HepG2 (cell line): ENCODE data around the gene PISD. TPM values are rescaled to one million over a fixed set of nuclear protein-coding genes. Genes with fewer than 3 reads are reported as not detected.

Experiments used
- DMAP1 ChIP-seq: IDR thresholded peaks from 2 replicates; pipeline ENCODE4 v1.6.1; 2016
- DMTF1 ChIP-seq: sonication (generic); formaldehyde crosslinking; IDR thresholded peaks from 2 replicates; pipeline ENCODE4 v1.4.0; 2020; ENCODE audit warnings: mild to moderate bottlenecking, missing genetic modification reagents
- FOXA3 ChIP-seq: IDR thresholded peaks from 2 replicates; pipeline ENCODE4 v1.6.1; 2016; ENCODE audit warnings: missing genetic modification reagents, missing compliant biosample characterization
- GATAD2A ChIP-seq: IDR thresholded peaks from 2 replicates; pipeline ENCODE4 v1.6.1; 2016
- HDAC2 ChIP-seq: sonication (generic); formaldehyde crosslinking; IDR thresholded peaks from 2 replicates; pipeline ENCODE4 v1.4.0; 2020; ENCODE audit warnings: missing genetic modification reagents
- IKZF4 ChIP-seq: sonication (generic); formaldehyde crosslinking; IDR thresholded peaks from 2 replicates; pipeline ENCODE4 v1.5.1; 2020; ENCODE audit warnings: borderline replicate concordance, mild to moderate bottlenecking, low read depth, missing genetic modification reagents; ENCODE audit errors: not compliant biosample characterization
- KIAA2018 ChIP-seq: sonication (generic); formaldehyde crosslinking; IDR thresholded peaks from 2 replicates; pipeline ENCODE4 v1.5.0; 2020; ENCODE audit warnings: mild to moderate bottlenecking, missing genetic modification reagents, borderline replicate concordance
- NONO ChIP-seq, 2 experiments: fragments of 450-650 bp in 1 of 2; sonication (generic) in 1 of 2; formaldehyde crosslinking in 1 of 2; IDR thresholded peaks in 1 of 2; conservative IDR thresholded peaks in 1 of 2; 2 replicates each; pipeline versions ENCODE4 v1.6.1 to v1.8.0; 2017 to 2022; ENCODE audit warnings: mild to moderate bottlenecking in 1 of 2, missing genetic modification reagents in 1 of 2, moderate library complexity in 1 of 2
- SKIL ChIP-seq: sonication (generic); formaldehyde crosslinking; IDR thresholded peaks from 2 replicates; pipeline ENCODE4 v1.8.0; 2022; ENCODE audit warnings: missing genetic modification reagents, mild to moderate bottlenecking, moderate library complexity, borderline replicate concordance
- TBX2 ChIP-seq: sonication (generic); formaldehyde crosslinking; IDR thresholded peaks from 2 replicates; pipeline ENCODE4 v1.5.0; 2020; ENCODE audit warnings: missing genetic modification reagents, mild to moderate bottlenecking, borderline replicate concordance
- THAP7 ChIP-seq: sonication (generic); formaldehyde crosslinking; IDR thresholded peaks from 2 replicates; pipeline ENCODE4 v1.8.1; 2023; ENCODE audit warnings: mild to moderate bottlenecking, missing genetic modification reagents
- YY1 ChIP-seq: IDR thresholded peaks from 2 replicates; pipeline ENCODE4 v1.6.1; 2011; ENCODE audit warnings: low read length, low read depth, moderate library complexity, mild to moderate bottlenecking; ENCODE audit not compliant: insufficient read depth, insufficient replicate concordance
- ZNF232 ChIP-seq: sonication (generic); formaldehyde crosslinking; IDR thresholded peaks from 2 replicates; pipeline ENCODE4 v1.4.0; 2020; ENCODE audit warnings: missing genetic modification reagents, borderline replicate concordance
- polyA plus RNA-seq, 8 experiments: library from polyadenylated mRNA; depleted of rRNA in 3 of 8; stranded (reverse) in 7 of 8; unstranded in 1 of 8; fragments of >200 nt; fragmentation: Illumina TruSeq in 4 of 8; extraction: Trizol in 4 of 8; gene quantifications; 2 replicates each; pipeline versions ENCODE4 v1.2.1 to v1.2.3, GENCODE V29; 2011 to 2016; ENCODE audit warnings: low read depth in 4 of 8, missing spikeins in 1 of 8, mixed read lengths in 1 of 8; ENCODE audit not compliant: insufficient read depth in 1 of 8
- total RNA-seq, 5 experiments: library from RNA; depleted of rRNA; stranded (reverse); fragments of >200 nt; fragmentation: Illumina TruSeq; extraction: Trizol; gene quantifications; 2 replicates each; pipeline ENCODE4 v1.2.3, GENCODE V29; 2016; ENCODE audit warnings: low read depth in 1 of 5

Gene PISD
- total and polyA plus RNA-seq, 2 of the 13 experiments (the other 11 are each of a cell fraction or from before 2014, with no cell fraction given), result 30.1 to 47.7 TPM

- TF ChIP-seq KIAA2018 (CRISPR knock-in tag), result no peak
- TF ChIP-seq TBX2 (CRISPR knock-in tag), result peak; percentile 60; the same call in 1 of the 2 replicates
- peak; percentile 98 for TF ChIP-seq YY1
- TF ChIP-seq THAP7 (CRISPR knock-in tag), result peak; percentile 83; the same call in 1 of the 2 replicates
- peak; percentile 84; the same call in 1 of the 2 replicates for TF ChIP-seq DMAP1 (CRISPR knock-in tag)
- TF ChIP-seq GATAD2A (CRISPR knock-in tag), result peak; percentile 52; the same call in 1 of the 2 replicates
- no peak for TF ChIP-seq IKZF4 (CRISPR knock-in tag)
- TF ChIP-seq SKIL, result peak; percentile 37; the same call in 1 of the 2 replicates
- TF ChIP-seq HDAC2 (CRISPR knock-in tag), result peak; percentile 81
- no peak for TF ChIP-seq DMTF1 (CRISPR knock-in tag)
- TF ChIP-seq FOXA3 (CRISPR knock-in tag), result peak; percentile 52; the same call in 1 of the 2 replicates
- TF ChIP-seq NONO (IDR thresholded peaks at IDR 0.05), result no peak
- peak; percentile 97 for TF ChIP-seq NONO (CRISPR knock-in tag; conservative IDR thresholded peaks at IDR 0.05)
- peak; percentile 42; the same call in 1 of the 2 replicates for TF ChIP-seq ZNF232 (CRISPR knock-in tag)
These were observed at the start of gene PISD (continued) for GRCh38 chr22:31661851-31662667.
